NCI-H2107 treated with DMSO at 0.1 percent for 48 hours (cell line): ENCODE results near the gene NAALAD2.
"Not testable (repeated sequence)": the region's sequence is repeated elsewhere in the genome, so short reads cannot be mapped to it uniquely, and the experiment has no call there.

ENCODE experiments used
- DNase-seq: peaks from one replicate; lab custom pipeline; 2025; ENCODE audit not compliant: unreplicated experiment; lab: John Stamatoyannopoulos, UW

Gene NAALAD2

DNA sequence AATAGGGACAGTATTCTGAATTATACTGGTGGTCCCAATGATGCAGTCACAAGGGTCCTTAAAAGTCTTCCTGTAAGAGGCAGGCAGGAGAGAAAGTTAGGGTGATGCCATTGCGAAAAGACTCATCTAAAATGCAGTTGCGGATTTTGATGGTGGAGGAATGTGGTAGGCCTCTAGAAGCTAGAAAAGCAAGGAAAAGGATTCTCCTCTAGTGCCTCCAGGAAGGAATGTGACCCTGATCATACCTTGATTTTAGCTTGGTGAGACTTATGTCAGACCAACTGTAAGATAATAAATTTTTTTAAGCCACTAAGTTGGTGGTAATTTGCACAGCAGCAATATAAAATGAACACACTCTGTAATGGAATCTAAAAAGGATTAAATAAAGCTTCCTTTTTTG lies 54.5 kb downstream of the NAALAD2 start:
- DNase-seq = no peak

DNA sequence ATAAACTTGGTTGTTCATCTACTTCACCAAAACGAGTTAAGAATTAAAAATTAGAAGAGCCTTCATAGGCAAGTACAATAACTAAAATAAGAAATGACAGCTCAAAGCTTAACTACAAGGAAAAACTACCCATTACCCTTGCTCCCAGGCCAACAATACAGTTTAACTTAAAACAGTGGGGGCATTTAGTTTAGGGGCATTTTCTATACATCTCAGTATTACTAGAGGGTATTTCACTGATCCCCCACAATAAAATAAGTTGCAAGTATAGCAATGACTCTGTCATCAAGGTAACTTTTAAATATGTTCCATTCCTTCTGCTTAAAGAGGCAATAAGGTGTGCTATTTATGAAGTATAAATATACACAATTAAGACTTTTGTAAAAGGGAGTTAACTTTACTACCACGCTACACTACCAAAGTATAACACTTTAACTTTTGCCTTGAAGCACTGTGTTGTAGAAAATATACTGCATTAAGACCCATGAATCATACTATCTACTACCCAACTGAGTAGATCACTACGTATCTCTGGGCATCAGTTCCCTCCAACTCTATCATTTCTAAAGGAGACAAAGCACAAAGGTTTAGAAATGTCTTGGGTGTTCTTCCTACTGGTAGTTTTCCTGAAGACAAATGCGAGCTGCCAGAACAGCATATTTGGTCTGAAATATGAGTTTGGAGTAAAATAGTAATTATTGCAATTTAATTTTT lies 58.6 kb downstream of the NAALAD2 start:
- no peak for DNase-seq

DNA sequence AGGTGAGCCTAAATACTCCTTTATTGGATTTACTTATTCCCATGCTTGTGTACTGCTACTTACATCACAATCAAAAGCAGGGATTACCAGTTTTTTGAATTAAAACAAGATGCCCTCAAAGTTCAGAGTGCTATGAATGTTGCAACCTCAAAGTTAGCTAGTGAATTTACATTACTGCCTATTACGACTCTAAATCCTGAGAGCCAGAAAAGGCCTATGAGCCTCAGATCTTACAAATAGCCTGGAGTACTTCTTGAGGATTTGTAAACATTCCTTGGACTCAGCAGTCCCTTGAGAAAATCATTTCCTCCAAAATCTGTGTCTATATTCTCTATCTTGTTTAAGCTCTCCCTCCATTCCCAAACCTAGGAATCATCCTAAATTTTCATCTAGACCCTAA lies 62.9 kb downstream of the NAALAD2 start:
- DNase-seq = no peak

DNA sequence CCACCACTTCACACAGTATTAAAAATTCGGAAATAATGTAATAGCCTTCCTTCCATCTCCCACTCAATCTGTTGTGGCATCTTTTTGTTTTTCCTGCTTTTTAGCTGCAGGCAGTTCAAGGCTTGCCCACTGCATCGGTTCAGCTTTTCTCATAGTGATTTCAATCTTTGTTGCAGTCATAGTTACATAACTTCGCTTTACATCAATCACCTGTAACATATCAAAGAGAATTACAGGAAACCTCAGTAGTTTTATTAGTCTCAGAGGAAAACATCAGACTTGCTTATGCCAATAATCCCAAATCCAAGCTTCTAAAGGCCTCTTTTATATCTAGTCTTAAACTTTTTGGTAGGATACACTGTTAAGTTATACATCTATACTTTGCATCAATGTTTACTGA lies 67.9 kb downstream of the NAALAD2 start:
- no peak for DNase-seq

DNA sequence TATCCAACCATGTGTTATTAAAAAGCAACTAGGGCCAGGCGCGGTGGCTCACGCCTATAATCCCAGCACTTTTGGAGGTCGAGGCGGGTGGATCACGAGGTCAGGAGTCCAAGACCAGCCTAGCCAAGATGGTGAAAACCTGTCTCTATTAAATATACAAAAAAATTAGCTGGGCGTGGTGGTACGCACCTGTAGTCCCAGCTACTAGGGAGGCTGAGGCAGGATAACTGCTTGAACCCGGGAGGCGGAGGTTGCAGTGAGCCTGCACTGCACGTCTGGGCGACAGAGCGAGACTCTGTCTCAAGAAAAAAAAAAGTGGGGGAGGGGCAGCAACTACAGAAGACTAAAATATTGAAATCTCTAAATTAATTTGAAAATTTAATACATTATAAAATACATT lies 69.9 kb downstream of the NAALAD2 start:
- no peak for DNase-seq

DNA sequence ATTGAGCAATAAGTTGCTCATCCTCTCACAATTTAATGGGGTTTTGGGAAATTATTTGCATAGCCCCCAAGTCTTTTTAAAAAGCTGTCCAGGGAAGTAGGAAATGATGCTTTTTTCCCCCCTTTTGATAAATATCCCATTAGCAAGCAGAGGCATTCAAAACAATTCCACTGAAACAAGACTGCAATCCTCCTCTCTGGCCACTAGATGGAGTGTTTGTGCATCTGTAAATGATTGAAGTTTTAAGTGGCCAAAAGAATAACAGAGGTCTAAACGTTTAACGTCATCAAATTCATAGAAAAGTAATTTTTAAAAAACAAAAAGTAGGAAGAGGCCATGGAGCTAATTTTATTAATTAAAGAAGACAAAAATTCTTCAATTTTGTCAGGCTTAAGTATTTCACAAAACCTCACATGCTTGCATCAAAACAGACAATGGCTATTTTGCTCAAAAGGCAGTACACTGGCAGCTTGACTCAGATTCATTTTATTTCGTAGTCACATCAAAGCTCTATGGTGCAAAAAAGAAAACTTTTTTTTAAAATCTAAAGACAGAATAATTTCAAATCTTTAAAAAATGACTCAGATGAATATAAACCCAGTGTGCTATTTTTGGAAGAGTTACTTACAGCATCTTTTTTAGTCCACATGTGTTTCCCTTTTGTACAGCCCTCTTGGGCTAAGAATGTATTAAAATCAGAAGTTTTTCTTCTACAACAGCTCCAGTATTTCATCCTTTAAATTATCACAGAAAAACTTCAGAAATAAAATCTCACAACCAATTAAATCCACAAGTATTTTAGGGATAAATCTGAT lies 70.6 kb downstream of the NAALAD2 start:
- peak; percentile 65 for DNase-seq

DNA sequence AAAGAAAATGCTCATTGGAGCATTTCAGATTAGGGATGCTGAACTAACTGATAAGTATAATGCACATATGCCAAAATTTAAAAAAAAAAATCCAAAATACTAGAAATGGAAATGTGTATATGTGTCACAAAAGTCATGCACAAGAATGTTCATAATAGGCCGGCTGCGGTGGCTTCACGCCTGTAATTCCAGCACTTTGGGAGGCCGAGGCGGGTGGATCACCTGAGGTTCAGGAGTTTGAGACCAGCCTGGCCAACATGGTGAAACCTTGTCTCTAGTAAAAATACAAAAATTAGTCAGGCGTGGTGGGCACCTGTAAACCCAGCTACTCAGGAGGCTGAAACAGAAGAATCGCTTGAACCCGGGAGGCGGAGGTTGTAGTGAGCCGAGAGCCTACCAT lies 73.5 kb downstream of the NAALAD2 start:
- not testable (repeated sequence) for DNase-seq

DNA sequence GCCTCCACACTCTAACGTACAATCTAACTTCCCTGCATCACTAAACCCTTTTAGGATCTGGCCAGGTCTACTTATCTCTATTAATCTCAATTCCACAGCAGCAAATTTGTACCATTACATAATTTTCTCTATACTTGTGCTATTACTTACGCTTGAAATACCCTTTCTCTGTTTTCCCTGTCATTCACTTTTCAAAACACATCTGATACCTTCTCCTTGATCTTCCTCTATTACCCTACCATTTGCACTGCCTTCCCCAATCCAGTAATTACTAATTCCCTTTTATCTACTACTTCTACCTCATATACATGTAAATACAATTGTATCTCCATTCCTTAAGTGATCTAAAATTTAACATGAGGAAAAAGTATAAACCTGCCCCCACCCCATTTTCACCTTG lies 74.4 kb downstream of the NAALAD2 start:
- DNase-seq = no peak

DNA sequence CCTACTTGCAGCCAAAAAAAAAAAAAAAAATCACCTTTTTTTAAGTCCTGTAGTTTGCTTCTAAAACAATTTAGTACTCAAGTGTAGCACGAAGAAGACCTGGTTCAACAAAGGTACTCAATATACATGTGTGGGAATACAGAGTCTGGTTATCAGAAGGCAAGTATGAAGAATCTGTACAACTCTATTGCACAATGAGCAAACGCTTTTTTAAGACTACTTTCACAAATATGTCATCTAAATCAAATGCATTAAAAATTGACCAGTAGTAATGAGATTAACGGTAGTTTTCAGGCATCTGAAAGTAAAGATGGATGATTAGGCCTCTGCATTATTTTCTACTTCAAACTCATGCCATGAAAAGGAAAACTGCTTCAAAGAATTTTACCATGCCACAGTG lies 78.9 kb downstream of the NAALAD2 start:
- no peak for DNase-seq

DNA sequence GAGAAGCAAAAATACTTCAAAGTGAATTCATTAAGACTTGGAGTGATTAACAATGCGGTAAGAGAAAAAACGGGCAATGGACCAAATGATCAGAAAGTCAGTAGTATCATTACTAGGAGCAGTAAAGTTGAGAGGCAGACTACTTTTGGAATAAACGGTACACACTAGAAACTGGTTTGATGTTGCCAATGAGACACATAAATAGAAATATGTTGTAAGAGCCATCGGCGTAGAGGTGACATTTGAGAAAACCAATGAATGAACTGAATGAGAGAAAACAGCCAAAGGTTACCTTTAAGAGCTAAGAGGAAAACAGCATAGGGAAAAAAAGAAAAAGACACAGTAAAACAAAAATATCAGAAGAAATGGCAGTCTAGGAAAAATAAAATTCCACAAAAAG lies 82.1 kb downstream of the NAALAD2 start:
- DNase-seq = no peak

DNA sequence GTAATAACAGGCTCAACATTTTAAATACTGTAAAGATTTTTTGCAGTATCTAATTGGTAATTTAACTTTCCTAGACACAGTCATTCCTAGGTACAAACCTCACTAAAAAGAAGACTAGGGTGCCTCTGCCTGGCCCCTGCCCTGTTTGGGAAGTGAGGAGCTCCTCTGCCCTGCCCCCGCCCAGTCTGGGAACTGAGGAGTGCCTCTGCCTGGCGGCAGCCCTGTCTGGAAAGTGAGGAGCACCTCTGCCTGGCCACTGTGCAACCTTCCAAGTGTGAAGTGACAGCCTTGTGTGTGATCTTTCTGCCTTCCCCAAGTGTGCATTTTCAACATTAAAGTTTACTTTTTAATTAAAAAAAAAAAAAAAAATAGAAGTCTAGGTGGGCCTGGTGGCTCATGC lies 84.1 kb downstream of the NAALAD2 start:
- no peak for DNase-seq

DNA sequence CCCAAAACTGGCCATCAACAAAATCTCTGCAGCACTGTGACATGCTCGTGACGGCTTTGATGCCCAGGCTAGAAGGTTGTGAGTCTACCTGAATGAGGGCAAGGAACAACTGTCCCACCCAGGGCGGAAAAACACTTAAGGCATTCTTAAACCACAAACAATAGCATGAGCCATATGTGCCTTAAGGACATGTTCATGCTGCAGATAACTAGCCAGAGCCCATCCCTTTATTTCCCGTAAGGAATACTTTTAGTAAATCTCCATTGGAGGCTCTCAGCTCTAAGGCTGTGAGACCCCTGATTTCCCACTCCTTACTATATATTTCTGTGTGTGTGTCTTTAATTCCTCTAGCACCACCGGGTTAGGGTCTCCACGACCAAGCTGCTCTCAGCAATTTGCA lies 85.0 kb downstream of the NAALAD2 start:
- DNase-seq = no peak

DNA sequence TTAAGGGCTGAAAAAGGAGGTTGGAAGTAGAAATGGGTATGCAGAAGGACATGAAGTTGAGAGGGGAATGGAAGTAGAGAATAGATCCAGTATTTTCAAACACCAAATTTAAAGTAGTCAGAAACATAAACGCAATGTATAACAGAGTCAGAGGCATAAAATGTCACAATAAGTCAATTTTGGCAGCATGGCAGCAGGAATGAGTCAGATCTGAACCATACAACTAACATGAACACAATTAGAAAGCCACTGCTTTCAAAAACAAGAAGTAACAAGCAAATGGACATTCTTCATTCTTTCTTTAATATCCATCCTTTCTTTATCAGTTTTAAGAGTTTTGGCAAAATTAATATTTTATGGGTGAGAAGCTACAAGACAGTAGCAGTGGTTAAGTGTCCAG lies 85.9 kb downstream of the NAALAD2 start:
- no peak for DNase-seq

DNA sequence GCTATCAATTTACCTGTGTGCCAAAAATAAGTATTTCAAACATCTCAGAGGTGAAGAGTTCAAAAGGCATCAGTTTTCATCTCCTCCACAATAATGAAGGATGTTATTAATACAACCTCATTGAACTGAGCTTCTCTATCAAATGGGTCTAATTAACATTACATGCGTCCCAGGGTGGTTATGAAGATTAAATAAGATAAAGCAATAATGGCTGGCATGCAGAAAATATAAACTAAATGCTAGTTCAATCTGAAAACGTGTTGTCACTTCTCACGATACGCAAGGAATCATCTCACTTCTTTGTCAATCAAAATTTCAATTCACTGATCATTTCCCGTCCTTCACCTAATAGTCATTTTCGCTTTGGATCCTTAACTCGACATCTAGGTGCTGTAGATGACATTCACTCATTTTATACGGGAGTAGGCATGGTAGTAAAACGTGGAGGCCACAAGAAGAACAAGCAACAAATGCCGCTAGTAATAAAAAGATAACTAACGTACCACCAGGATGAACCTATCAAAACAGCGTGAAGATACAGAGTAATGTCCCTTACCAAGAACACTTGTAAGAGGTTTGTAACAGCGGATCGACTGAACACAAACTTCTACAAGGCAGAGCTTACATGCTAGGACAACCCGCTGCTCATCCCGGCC lies 87.5 kb downstream of the NAALAD2 start:
- no peak for DNase-seq

DNA sequence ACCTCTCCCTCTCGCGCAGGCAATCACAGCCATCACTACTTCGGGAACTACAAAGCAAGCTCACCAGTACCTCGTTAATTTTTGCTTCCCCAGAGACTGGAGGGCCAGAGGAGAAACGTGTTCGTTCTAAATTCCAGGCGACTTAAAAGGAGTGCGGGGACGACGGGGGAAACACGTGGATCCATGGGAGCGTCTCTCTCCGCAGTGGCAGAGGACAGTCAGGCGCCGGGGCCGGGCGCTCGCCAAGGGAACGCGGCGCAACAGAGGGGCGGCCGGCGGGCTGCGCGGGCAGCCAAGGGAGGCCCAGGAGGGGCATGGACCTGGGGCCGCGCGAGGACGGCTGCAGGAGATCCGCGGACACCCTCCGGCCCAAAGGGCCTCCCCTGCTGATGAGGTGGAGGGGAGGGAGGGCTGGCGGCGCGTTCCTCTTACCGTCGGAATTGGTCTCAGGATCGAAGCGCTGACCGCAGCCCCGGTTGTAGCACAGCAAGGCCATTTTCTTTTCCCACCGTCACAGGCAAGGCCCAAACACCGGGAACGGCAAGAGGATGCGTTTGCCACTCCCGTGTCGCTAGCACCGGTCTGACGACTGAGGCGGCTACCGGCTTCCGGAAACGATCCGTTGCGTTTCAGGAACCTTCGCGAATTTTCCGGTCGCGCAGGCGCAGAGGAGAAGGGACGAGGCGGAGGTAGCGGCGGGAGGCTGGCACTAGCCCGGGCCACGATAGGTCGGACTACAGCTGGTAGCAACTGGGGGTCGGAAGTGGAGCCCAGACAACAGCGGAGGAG lies 88.2 kb downstream of the NAALAD2 start, which contains the start of gene CHORDC1:
Gene CHORDC1 (minus strand): TSS at position 591 of the 789 bp plus-strand sequence. CDS start 95 bp downstream, at position 496.
- peak; percentile 79 for DNase-seq

DNA sequence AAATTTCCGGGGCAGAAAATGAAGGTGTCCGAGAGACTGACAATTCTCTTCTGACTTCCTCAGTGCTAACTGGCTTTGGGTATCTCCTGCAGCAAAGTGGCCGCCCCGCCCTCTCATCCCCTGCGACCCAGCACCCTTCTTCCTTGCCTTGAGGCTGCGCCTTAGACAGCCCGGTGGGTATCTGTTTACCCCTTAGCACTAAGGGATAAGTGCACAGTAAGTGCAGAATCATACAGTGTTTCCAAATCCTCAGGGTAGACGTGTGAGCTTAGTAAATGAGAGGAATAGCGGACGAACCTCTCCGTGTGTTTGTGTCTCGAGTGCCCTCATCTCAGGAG lies 88.8 kb downstream of the NAALAD2 start:
- peak; percentile 52 for DNase-seq

DNA sequence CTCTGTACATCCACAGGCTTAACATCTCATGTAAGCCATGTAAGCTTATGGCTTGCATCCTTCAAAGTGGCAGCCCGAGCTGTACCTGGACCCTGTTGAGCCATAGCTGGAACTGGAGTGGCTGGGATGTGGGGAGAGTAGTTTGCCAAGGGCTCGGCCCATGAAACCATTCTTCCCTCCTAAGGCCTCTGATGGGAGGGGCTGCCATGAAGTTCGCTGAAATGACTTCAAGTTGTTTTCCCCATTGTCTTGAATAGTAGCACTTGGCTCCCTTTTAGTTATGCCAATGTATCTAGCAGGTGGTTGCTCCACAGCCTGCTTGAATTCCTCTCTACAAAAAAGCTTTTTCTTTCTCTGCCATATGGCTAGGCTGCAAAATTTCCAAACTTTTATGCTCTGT lies 93.6 kb downstream of the NAALAD2 start:
- no peak for DNase-seq

DNA sequence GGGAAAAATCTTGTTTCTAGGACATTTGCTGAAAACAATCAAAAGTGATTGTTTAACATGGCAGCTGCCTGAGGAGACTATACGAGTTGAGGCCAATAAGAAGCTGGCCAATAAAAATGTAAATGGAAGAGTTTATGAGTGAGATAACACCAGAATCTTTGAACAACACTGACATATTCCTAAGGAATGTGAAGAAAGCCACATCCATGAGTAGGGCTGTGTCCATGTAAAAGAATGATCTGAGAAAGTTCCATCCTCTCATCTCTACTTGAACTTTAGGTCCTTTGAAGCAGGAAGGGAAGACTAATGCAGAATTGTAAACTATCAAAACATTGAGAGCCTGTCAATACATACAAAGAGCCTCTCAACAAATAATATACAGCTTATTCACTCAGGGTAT lies 95.3 kb downstream of the NAALAD2 start:
- no peak for DNase-seq

DNA sequence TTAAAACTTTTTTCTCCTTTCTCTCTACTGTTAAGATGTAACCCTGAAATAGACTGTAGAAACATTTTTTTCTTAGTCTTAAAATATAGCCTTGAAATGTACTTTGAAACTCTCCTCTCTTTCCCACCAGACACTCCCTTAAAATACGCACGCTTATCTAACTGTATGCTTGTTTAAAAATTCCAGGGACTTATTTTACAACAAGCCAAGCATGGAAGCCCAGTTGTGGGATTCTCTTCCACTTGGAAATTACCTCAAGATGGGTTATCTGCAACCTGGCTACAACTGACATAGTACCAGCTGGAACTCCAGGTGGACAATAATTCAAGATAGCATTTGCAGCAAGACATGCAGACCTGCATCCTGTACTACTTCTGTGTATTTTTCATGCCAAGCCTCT lies 100.5 kb downstream of the NAALAD2 start:
- DNase-seq = no peak

DNA sequence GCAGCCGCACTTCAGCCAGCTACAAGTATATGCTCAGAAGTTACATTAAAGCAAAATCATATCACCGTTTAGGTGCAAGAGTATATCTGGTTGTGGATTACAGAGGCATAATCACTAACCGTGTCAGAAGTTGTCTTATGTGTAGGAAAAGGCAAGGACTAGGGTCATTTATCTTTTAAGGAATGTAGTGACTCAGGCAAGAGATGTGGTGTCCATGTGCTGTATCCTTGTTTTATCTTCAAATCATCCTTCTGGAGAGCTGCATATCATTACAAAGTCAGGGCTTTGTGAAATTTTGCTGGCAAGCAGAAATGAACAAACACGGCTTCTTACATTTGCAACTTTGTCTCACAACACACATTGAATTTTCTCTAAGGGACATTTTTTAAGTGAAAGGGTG lies 101.1 kb downstream of the NAALAD2 start:
- no peak for DNase-seq

DNA sequence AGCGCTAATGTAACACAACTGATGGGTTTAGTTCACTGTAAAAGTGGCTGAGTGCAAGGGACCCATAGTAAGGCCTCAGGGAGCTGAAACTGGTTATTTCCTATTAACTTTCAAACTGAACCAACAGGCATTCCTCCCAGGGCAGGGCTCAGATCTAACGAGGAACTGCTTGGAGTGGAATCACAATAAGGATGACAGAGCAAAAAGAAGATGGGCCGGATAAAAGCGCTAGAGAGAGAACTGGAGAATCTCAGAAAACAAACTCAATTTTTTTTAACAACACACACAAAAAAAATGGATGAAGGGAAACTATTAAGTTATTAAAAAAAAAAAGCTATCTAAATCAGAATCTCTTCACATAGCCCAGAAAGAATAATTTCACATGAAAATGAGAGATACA lies 102.5 kb downstream of the NAALAD2 start:
- no peak for DNase-seq
